HTR-8/SVneo (cell line): ENCODE data around the gene FBXW5.

ENCODE experiments used
- DNase-seq: peaks from one replicate; pipeline ENCODE4 v3.0.0; 2011; ENCODE audit warnings: low spot score, mixed read lengths; ENCODE audit not compliant: insufficient read length
- FAIRE-seq: peaks from 2 replicates; lab custom pipeline; 2011; peaks lifted over from hg19 to GRCh38; lab: Jason Lieb, UNC

FBXW5 gene

DNA sequence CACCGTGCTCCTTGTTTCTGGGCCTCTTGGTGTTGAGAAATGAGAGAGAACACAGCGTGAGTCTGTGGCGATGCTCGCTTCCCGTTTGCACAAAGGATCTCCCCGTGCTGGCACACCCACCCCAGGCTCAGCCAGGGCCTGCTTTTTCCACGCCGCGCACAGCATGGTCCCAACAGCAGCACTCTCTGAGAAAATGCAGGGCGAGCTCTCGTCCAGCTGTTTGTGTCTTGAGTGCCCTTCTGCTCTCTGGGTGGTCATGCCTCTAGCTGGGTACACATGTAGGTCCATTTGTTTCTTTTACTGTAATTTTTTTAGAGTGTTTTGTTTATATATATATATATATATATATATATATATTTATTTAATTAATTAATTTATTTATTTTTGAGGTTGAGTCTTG lies 26.6 kb downstream of the FBXW5 start:
- DNase-seq (no peak), FAIRE-seq (no peak)

DNA sequence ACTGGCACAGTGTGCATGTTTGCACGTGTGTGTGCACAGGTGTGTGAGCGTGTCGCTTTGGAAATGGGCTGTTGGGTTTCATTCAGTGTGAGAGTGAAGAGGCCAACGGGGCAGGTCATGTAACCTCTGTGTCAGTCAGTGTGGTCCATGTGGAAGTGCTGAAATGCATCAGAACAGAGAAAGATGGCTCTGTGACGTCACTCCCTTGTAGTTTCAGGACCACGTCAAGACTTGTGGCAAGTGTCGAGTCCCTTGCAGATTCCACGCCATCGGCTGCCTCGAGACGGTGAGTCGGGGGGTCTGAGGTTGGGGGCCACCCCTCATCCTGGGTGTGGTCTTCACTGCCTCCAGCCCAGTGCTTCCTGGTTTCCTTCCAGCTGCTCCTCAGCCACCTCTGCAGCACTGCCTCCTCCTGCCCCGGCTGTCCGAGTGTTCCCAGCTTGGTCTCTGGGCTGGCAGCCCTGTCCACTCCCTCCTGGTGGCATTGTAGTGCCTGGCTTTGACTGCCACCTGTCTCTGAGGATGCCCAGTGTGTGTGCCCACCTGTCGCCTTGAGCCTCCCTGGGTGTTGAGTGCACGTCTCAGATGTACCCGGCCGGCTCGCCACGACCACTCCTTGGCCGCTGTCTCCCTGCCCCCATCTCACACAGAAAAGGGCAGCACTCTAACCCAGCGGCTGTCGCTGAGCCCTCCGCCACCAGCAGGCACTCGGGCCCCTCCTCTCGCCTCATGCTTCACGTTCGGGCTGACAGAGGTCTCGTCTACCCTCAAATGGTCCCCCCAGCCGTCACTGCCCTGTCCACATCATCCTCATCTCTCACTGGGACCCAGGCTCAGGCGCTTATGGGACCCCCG lies 28.0 kb downstream of the FBXW5 start:
- FAIRE-seq (no peak), DNase-seq (no peak)

DNA sequence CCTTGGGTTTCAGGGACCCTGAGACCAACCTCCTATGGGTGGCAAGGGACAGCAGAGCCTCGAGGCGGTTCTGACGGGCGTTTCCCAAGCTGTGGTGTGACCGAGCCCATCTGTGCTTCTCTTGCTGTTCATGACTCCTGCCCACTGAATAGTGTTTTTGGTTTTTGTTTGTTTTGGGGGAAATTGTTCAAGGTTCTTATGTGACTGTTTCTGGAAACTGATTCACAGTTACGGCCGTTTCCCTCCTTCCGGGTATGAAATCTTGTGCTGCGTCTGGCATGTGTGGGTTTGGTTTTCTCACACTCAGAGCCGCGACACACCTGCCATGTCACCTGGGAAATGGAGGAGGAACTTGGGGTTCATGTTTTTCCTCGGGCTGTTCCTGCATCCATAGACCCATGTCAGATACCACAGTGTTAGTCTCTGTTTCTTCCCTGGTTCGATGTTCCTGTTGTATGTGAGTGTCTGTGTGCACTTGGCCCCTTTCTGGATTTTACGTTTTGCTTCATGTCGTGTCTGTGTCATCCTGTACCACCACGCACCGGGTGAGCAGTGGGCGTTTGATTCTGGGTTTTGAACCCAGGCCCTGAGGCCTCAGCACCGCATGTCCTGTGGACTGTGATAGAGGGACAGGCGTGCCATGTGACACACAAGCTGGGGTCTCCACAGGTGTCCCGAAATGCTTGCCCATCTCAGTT lies 28.8 kb downstream of the FBXW5 start:
- DNase-seq: no peak
- FAIRE-seq: no peak

DNA sequence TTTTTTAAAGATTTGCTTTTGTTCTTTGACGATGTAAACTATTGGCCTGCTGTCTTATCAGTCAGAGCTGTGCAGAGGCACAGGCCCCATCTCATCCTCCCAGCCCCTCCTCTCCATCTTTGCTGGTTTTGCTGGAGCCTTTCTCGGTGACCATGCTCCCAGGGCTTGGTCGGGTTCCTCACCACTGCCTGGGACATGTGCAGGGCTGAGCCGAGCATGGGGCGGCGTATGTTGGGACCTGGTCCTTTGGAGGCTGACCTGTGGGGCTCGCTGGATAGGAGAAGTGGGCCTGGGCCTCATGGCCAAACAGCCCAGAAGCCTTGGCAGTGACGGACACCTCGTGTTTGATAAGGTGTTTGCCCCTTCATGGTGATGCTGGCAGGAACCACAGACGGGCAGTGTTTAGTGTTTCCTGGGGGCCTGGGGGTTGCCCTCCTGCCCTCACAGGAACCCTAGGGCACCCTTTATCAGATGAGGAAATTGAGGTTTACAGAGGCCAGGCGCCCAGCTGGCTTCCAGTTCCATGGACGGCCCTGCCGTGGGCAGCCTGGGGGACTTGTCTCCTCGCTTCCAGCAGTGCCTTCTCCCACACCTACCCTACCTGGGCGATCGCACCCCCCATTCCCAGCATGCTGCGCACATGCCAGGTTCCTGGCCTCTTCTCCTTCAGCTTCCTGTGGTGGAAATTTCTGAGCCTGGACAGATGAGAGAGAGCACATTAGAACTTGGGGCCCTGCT lies 30.7 kb downstream of the FBXW5 start:
- no peak for FAIRE-seq
- DNase-seq: no peak

DNA sequence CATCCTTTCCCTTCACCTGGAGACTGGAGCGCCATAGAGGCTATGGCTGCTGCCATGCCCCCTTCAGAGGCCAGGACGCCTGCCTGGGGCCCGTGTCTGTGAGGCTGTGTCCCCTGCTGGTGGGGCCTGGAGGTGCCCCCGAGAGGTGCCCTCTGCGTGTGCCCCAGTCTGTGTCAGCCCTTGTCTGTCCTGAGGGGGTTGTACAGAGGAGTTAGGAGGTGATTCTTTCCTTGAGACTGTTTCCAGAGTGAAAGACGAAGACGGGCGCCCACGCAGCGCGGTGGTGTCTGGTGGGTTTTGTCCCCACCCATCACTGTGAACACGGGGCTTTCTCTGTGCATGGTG lies 33.7 kb downstream of the FBXW5 start:
- FAIRE-seq (no peak), DNase-seq (no peak)

DNA sequence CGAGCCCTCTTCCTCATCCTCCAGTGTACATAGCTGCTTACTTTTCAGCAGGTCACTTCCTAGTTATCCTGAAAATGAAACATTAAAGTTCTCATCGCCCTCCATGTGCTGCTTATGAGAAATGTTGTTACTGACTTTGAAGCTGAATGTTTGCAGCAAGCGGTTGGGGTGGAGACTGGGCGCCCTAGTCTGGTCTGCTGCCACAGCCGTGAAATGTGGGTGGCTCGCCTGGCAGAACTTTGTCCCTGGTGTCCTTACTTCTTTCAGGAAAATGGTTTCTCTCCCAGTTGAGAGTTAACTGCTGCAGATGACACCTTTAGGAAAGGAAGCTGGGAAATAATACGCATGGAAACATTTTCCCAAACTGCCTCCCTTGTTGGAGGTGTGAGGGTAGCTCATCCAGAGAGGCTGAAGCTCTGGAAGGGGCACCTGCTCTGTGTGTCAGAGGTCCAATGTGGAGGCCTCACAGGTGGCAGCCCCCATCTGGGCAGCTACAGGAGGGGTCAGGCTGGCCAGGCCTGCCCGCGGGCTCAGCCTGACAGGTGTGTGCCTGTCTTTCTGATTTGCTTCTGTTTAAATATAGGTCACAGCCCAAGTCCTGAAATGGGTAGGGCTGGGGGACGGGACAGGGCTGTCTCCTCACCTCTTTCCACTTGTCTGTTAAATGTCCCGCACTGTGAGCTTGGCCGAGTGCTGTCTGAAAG lies 34.2 kb downstream of the FBXW5 start:
- DNase-seq (no peak), FAIRE-seq (no peak)

DNA sequence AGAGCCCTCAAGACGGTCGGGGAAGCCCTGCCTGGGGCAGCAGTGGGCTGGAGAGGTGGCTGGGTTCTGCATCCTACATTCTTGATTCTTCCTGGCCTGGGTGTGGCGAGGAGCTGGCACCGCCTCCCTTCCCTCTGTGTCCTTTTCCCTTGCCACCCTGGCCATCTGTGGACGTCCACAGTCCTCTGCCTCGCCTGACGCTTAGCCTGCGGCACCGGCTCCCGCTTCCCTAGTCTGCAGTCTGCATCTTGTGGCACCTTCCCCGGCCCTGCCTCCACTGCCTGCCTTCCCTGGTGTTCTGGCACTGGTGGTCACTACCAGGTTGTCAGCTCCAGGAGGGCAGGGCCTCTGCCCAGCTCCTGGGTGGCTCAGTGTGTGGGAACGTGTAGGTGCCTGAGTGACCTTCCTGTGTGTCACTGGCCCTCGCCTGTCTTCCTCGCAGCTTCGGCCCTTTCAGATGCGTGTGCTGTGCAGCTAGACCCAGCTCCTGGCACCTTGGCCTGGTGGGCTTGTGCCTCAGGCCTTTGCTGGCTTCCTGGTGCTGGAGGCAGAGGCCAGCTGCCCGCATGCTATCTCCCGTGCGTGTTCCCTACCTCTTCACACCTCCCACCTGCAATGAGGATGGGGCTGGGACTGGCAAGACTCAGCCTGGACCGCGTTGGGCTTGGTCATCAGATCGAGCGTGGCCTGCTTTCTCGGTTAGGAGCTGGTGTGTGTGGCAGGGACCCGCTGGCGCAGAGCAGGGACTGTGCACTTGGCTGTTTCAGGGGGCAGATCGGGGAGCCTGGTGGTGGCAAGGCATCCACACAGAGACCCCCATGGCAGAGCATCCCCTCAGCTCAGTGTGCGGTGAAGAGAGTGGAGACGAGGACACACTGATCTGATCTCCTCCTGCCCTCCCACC lies 37.3 kb downstream of the FBXW5 start:
- FAIRE-seq: no peak
- DNase-seq: no peak

DNA sequence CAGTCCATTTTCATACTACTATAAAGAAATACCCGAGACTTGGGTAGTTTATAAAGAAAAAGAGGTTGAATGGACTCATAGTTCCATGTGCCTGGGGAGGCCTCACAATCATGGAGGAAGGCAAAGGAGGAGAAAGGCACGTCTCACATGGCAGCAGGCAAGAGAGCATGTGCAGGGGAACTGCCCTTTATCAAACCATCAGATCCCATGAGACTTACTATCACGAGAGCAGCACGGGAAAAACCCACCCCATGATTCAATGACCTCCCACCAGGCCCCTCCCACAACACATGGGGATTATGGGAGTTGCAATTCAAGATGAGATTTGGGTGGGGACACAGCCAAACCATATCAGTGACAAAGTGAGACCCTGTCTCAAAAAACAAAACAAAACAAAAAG lies 38.3 kb downstream of the FBXW5 start:
- DNase-seq (no peak), FAIRE-seq (no peak)

DNA sequence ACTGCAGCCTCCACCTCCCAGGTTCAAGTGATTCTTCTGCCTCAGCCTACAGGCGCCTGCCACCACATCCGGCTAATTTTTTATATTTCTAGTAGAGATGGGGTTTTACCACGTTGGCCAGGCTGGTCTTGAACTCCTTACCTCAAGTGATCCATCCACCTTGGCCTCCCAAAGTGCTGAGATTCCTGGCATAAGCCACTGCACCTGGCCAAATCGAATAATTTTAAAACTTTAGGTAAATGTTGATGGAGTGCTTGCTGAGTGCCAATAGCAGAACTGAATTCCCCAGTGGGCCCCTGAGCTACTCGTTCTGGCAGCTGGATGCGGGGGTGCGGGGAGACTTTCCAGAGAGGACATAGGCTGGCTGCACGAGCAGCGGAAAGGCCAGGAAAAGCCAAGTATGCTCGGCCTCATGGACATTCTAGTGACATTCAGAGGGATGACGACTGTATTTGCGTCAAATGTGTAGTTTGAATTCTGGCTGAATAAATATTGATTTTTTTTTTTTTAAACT lies 41.4 kb downstream of the FBXW5 start:
- FAIRE-seq (no peak), DNase-seq (no peak)

DNA sequence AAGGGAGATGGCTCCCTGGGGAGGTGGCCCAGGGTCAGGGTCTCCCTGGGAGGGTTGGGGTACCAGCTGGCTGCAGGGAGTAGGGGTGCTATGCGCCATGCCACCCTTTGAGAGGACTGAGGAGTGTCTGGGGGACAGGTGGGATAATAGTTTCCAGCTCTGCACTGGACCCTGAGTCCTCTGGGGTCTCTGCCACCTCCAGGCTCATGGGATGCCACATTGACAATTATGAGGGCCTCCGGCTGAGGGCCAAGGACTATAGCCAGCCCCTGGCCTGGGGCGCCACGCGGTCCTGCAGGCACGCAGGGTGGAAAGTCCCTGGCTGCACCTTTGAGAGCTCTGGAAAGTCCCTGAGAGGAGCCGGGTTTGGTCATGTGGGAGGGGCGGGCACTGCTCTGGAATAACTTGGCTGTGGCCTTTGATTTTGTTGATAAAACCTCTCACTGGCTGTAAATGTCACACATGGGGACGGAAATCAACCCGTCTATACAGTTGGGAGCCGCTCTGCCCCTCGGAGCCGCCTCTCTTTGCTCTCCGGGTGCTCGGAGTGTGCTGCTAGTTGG lies 42.2 kb downstream of the FBXW5 start:
- FAIRE-seq: no peak
- no peak for DNase-seq

DNA sequence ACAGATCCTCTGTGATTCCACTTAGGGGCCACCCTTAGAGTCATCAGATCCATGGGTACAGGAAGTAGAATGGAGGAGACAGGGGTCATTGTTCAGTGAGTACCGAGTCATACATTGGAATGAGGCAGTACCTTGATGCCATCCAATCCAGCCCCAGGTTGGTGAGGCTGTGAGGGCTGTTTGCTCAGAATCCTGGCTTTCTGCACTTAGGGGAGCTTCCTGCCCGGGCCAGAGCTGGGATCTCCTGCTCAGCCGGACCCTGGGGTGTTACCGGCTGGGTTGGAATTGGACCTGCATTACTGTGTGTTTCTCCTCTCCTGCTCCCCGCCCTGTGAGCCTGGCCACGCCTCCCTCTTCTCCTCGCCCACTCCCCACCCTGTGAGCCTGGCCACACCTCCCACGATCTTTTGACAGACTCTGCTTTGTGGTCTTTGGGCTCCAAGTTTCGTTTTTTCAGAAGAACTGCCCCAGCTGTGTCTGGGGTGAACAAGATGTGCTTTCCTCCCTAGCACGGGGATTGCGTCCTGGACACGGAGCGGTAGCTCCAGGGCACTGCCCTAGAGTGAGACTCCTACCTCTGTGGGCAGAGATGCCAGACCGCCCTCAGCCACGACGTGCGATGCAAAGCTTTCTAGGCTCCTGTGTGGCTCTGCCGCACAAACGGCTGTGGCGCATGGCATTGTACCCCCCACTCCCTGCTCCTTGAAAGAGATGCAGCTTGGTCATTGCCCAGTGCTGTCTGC lies 42.9 kb downstream of the FBXW5 start:
- DNase-seq (peak; percentile 42), FAIRE-seq (no peak)

DNA sequence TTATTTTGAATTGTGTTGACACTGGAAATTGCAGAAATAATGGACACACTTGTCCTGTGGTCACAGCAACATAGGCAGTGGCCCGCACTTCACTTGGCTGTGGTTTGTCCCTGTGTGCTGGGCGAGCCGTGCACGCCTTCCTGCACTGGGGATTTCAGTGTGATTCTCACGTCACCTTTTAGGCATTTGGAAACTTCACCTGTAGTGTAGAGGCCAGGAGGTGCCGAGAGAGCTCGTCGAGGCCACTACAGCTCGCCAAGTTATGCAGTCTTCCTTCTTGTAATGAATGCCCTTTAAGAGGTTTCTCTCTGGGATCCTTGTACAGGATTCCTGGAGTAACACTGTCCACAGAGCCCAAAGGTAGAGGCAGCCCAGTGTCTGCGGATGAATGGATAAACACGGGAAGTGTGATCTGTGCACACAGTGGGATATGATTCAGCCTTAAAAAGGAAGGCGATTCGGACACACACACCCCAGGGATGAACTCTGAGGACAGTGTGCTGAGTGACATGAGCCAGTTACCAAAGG lies 43.5 kb downstream of the FBXW5 start:
- no peak for DNase-seq
- FAIRE-seq: no peak

DNA sequence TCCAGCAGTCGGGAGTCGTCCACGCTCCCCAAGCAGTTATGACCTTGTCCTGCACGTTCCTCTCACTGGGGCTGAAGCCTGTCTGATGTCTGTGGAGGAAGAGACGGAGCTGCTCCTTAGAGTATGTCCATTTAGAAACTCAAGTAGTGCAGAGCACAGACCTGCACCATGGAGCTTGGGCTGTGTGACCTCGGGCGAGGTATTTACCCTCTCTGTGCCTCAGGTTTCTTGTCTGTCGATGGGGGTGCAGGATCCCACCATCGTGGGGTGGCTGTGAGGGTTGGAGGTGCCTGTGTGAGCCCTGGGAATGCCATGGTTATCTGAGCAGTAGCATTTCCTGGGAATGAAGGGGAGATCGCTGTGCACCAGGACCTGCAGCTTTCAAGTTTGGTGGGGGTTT lies 44.0 kb downstream of the FBXW5 start:
- no peak for DNase-seq
- no peak for FAIRE-seq

DNA sequence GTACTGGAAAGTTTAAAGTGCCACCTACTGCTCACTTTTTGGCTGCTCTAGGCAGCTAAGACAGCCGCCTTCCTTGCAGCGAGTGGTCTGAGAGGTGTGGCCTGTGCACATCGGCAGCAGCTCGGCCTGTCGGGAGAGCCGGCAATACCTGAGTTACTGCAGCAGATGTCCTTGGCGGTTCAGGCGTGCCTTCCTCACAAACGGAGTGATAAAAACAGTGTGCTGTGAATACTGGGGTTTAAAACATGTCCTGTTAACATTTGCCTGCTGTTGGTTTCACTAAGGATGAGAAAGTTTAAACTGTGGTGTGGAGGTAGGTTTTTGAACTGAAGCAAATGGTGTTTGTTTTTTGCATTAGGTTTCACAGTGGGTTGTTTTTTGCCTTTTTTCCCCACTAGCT lies 45.3 kb downstream of the FBXW5 start:
- DNase-seq (no peak), FAIRE-seq (no peak)

DNA sequence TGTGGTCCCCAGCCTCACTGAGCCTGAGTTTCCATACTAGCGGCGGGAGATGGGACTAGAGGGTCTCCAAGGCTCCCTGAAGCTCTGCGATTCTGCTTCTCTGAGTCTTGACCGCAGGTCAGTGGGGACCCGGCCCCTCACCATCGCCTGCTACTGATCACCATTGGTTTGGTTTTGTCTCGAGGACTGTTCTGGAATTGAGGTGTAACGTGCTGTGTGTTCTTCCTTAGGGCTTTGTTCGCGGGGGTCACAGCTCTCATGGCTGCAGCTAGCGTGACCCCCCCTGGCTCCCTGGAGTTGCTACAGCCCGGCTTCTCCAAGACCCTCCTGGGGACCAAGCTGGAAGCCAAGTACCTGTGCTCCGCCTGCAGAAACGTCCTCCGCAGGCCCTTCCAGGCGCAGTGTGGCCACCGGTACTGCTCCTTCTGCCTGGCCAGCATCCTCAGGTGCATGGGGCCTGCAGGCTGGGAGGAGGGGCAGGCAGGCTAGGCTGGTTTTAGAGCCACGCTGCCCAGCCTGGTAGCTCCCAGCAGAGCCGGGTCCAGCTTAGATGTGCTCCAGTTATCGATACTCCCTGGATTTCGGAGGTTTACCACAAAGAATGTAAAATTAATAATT lies 45.9 kb downstream of the FBXW5 start:
- FAIRE-seq (no peak), DNase-seq (no peak)

DNA sequence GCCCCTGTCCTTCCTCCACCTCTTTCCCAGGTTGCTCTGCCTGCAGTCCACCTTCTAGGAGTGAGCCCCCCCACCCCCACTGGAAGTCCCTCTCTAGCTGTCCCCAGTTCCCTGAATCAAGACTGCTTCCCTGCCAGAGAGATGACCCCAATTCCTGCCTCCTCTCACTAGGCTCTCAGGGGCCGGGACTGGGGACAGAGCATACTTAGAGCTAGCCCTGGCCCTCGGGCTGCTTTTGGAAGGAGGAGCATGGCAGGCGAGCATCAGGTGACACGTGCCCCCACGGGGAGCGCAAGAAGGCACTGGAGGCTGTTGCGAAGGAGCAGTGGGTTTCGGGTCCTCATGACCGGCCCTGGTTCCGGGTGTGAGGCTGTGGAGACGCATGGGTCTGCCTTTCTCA lies 48.5 kb downstream of the FBXW5 start:
- DNase-seq (no peak), FAIRE-seq (no peak)

DNA sequence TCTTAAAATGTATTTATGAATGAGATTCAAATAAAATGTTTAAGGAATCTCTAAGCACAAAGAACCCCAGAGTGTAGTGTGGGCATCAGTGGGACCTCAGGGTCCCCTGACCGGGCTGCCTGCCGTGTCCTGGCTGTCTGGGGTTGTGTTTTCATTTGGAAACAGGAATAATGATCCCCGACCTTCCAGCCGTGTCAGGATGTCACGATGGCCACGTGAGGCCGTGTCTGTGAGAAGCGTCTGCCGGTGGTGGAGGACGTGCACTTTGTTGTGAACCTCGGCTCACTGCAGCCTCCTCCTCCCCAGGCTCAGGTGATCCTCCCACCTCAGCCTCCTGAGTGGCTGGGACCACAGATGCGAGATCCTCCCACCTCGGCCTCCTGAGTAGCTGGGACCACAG lies 53.9 kb downstream of the FBXW5 start:
- FAIRE-seq: no peak
- DNase-seq: no peak
